Right cardiac atrium (tissue), 5 donors: ENCODE data around the gene GRB10. TPM values are rescaled to one million over a fixed set of nuclear protein-coding genes. Genes with fewer than 3 reads are reported as not detected.

Source experiments
- ATAC-seq, 2 donors: fragments of 200-7000 bp; cut with Tn5 transposase; one replicate each; pipeline versions ENCODE4 v1.8.0 to v1.9.1; 2020; ENCODE audit warnings: moderate library complexity in 2 of 2, mild to moderate bottlenecking in 1 of 2
- DNase-seq, 3 donors: peaks; one replicate each; pipeline ENCODE4 v3.0.0-alpha.2; 2020
- H3K27ac ChIP-seq: one replicate; pipeline ENCODE4 v1.5.1; 2013; ENCODE audit warnings: mild to moderate bottlenecking, low read length, control low read depth, moderate library complexity
- H3K27me3 ChIP-seq: one replicate; pipeline ENCODE4 v1.6.1; 2013; ENCODE audit not compliant: control insufficient read depth, insufficient read depth
- H3K4me1 ChIP-seq: one replicate; pipeline ENCODE4 v1.6.1; 2013; ENCODE audit warnings: low read length; ENCODE audit not compliant: control insufficient read depth, insufficient read depth
- H3K4me3 ChIP-seq: one replicate; pipeline ENCODE4 v1.5.1; 2013; ENCODE audit warnings: low read length, control low read depth
- H3K9me3 ChIP-seq: one replicate; pipeline ENCODE4 v1.6.1; 2013; ENCODE audit warnings: low read length; ENCODE audit not compliant: control insufficient read depth
- WGBS: extraction: QIAGEN DNeasy Blood & Tissue Kit; methylation state at CpG from one replicate; pipeline ENCODE4 v1.1.7; 2013; 5-methylcytosine and 5-hydroxymethylcytosine counted together
- intact Hi-C, 4 donors: fragments of 100-400 bp; cut with DNase I; formaldehyde crosslinking; loops; one replicate each; pipeline versions ENCODE4 v1.11.0 to v1.14.0; 2022 to 2023
- polyA plus RNA-seq: library from polyadenylated mRNA; stranded (reverse); fragments of 200-250 nt; gene quantifications from one replicate; pipeline ENCODE4 v1.2.3, GENCODE V29; 2013
- total RNA-seq, 4 donors: library from RNA; stranded (reverse); fragmentation: NEBNext Ultra II Directional; extraction: Animal tissue kit (Norgen Biotek cat#: 25700); gene quantifications; one replicate each; pipeline ENCODE4 v1.2.1, GENCODE V29; 2021
- donor health status: healthy with polysubstance abuse.
- donor health status: DM: no; HTN: yes; CAD: no.
- donor health status: DM: no; HTN: no; CAD: no.
- donor health status: DM: no; HTN: yes; CAD: no; lungs with severe emphysema.
- donor health status: DM: yes; HTN: yes; CAD: no.

The GRB10 gene
- total and polyA plus RNA-seq, 5 donors = 35.2 to 86.0 (median 60.2) TPM

GRCh38 chr7:50653126-50653864 is 129.4 kb downstream of the GRB10 start:
- Histone ChIP-seq H3K27ac (peak overlapping the region; percentile 88), H3K4me3 (no peak overlapping the region), H3K27me3 (no peaks in the 10 kb centered on the region), H3K9me3 (no peaks in the 10 kb centered on the region), H3K4me1 (peaks cover 33% of the 10 kb centered on the region)
- WGBS = 37% methylated on average over 16 of the region's 16 CpGs
- ATAC-seq = peak; percentile 87 to 88
- peak; percentile 78 to 91 (median 82) for DNase-seq
- intact Hi-C loops = no loop called here

GRCh38 chr7:50652400-50653125 is 130.1 kb downstream of the GRB10 start:
- Histone ChIP-seq H3K9me3 (no peaks in the 10 kb centered on the region), H3K4me3 (no peak overlapping the region), H3K27me3 (no peaks in the 10 kb centered on the region), H3K4me1 (peaks cover 28% of the 10 kb centered on the region), H3K27ac (peak overlapping the region; percentile 80)
- no peak for DNase-seq
- intact Hi-C loops = no loop called here
- ATAC-seq = no peak
- WGBS = 94% methylated on average over 9 of the region's 9 CpGs

- peaks cover 24% of the 10 kb centered on the region for H3K4me1 ChIP-seq
- no peak overlapping the region for H3K27ac ChIP-seq
- no peaks in the 10 kb centered on the region for H3K9me3 ChIP-seq
- no peak overlapping the region for H3K4me3 ChIP-seq
- no peaks in the 10 kb centered on the region for H3K27me3 ChIP-seq
- no peak for ATAC-seq
- WGBS = 85% methylated on average over 9 of the region's 9 CpGs
- intact Hi-C loops = no loop called here
- DNase-seq = no peak
These were observed 131.3 kb downstream of the GRB10 start for GRCh38 chr7:50651271-50651989.

GRCh38 chr7:50650057-50650664 is 132.5 kb downstream of the GRB10 start:
- no peaks in the 10 kb centered on the region for H3K9me3 ChIP-seq
- no peaks in the 10 kb centered on the region for H3K27me3 ChIP-seq
- peaks cover 12% of the 10 kb centered on the region for H3K4me1 ChIP-seq
- WGBS = 88% methylated on average over 6 of the region's 6 CpGs
- no peak for ATAC-seq
- intact Hi-C loops = no loop called here
- H3K27ac ChIP-seq = no peak overlapping the region
- H3K4me3 ChIP-seq = no peak overlapping the region
- DNase-seq = no peak

GRCh38 chr7:50649259-50649885 is 133.3 kb downstream of the GRB10 start:
- no peak for DNase-seq
- WGBS = 92% methylated on average over 7 of the region's 7 CpGs
- no peak for ATAC-seq
- H3K9me3 ChIP-seq = no peaks in the 10 kb centered on the region
- H3K4me3 ChIP-seq = no peak overlapping the region
- H3K27ac ChIP-seq = no peak overlapping the region
- intact Hi-C loops = no loop called here
- H3K27me3 ChIP-seq = no peaks in the 10 kb centered on the region
- peaks cover 9% of the 10 kb centered on the region for H3K4me1 ChIP-seq

GRCh38 chr7:50648570-50649169 is 134.0 kb downstream of the GRB10 start:
- Histone ChIP-seq H3K27ac (no peak overlapping the region), H3K27me3 (no peaks in the 10 kb centered on the region), H3K4me1 (peaks cover 5% of the 10 kb centered on the region), H3K4me3 (no peak overlapping the region), H3K9me3 (no peaks in the 10 kb centered on the region)
- no peak for ATAC-seq
- intact Hi-C loops = no loop called here
- no peak for DNase-seq
- WGBS = 85% methylated on average over 8 of the region's 8 CpGs

GRCh38 chr7:50648076-50648475 is 134.6 kb downstream of the GRB10 start:
- Histone ChIP-seq H3K9me3 (no peaks in the 10 kb centered on the region), H3K4me3 (no peak overlapping the region), H3K27ac (no peak overlapping the region), H3K4me1 (peaks cover 5% of the 10 kb centered on the region), H3K27me3 (no peaks in the 10 kb centered on the region)
- intact Hi-C loops = no loop called here
- ATAC-seq (no peak), DNase-seq (no peak)
- 93% methylated on average over 11 of the region's 11 CpGs for WGBS

- H3K4me3 ChIP-seq = no peak overlapping the region
- H3K9me3 ChIP-seq = no peaks in the 10 kb centered on the region
- ATAC-seq (no peak), DNase-seq (no peak)
- H3K4me1 ChIP-seq = peaks cover 2% of the 10 kb centered on the region
- intact Hi-C loops = no loop called here
- no peak overlapping the region for H3K27ac ChIP-seq
- 94% methylated on average over 10 of the region's 10 CpGs for WGBS
- no peaks in the 10 kb centered on the region for H3K27me3 ChIP-seq
These were observed 135.3 kb downstream of the GRB10 start for GRCh38 chr7:50647286-50647980.

- Histone ChIP-seq H3K27me3 (no peaks in the 10 kb centered on the region), H3K9me3 (no peaks in the 10 kb centered on the region), H3K27ac (no peak overlapping the region), H3K4me3 (no peak overlapping the region), H3K4me1 (peaks cover 8% of the 10 kb centered on the region)
- DNase-seq = no peak
- ATAC-seq = no peak
- intact Hi-C loops = no loop called here
- 89% methylated on average over 9 of the region's 9 CpGs for WGBS
These were observed 136.6 kb downstream of the GRB10 start for GRCh38 chr7:50646069-50646468.

GRCh38 chr7:50645186-50645585 is 137.5 kb downstream of the GRB10 start:
- peak in 1 of 3 donors; percentile 18 for DNase-seq
- no peak for ATAC-seq
- no peaks in the 10 kb centered on the region for H3K27me3 ChIP-seq
- H3K4me3 ChIP-seq = no peak overlapping the region
- H3K4me1 ChIP-seq = peaks cover 12% of the 10 kb centered on the region
- no peak overlapping the region for H3K27ac ChIP-seq
- intact Hi-C loops = no loop called here
- no peaks in the 10 kb centered on the region for H3K9me3 ChIP-seq
